HG03045 (cell line): ENCODE results near the gene USP6NL.

Experiments used
- ATAC-seq: cut with Tn5 transposase; IDR thresholded peaks from one replicate; pipeline ENCODE4 v1.9.1; 2021; ENCODE audit warnings: mild to moderate bottlenecking, moderate library complexity; ENCODE audit not compliant: unreplicated experiment

Gene USP6NL

DNA sequence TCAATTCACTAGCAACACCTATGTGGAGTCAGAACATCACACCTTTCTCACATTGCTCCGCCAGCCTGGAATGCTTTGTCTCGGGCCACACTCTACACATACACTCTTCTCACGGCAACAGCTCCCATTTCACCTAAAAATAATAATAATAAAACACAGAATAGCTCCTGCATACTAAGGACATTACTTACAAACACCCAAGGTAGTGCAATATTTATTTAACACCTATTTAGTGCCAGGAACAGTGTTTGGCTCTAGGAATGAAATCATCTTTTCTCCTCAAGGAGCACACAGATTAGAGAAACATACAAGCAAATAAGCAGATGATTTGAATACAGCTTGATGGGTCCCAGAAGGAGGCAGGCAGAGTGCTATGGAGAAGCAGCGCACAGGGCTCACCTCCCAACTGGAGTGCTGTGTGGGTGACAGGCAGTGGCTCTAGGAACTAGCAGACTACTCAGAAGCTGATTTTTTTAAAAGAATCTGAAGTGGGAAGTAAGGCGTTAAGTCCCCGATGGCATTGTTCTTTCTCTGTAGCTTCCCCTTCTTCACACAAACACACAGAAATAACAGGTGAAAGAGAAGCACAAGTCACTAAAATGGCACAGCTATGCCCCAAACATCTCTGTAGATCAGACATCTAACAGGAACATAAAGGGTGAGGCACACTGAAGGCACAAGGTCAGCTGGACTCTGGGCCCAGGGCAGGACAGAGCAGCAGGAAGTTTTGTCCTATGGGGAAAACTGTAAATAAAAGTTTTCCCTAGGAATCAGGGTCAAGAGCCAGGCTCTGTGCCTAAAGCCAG is 16.7 kb downstream of the USP6NL start:
- ATAC-seq: no peak

- no peak for ATAC-seq
Measured at GRCh38 chr10:11593612-11594011, 17.8 kb downstream of the USP6NL start.

GRCh38 chr10:11589738-11590137 is 21.7 kb downstream of the USP6NL start:
- no peak for ATAC-seq

DNA sequence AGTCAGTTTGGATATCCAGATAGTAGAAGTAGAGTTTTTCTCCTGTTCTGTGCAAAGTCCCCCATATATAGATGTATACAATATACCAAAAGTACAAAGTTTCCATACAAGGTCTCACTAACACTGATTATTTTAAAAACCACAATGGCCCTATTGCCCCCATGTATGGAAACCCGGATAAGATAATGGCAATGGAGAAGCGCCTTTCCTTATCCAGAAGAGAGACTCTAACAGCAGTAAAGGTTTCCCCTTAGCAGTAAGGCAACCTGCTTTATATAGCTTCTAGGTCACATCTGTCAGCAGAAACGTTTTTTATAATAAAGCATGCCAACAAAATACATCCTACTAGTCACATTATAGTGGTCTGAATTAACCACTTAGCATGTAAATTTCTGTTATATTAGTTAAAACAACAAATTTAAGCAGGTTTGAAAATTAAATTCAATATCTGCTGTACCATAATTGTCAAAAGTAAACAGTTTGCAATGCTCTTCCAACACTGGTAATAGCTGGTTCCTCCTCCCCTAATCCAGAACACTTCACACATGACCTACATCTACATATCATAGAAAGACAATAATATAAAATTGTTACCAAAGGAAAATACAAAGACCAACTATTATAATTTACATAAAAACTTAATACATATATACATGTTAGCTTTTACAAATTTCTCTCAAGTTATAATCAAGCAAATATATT is 22.4 kb downstream of the USP6NL start:
- no peak for ATAC-seq

DNA sequence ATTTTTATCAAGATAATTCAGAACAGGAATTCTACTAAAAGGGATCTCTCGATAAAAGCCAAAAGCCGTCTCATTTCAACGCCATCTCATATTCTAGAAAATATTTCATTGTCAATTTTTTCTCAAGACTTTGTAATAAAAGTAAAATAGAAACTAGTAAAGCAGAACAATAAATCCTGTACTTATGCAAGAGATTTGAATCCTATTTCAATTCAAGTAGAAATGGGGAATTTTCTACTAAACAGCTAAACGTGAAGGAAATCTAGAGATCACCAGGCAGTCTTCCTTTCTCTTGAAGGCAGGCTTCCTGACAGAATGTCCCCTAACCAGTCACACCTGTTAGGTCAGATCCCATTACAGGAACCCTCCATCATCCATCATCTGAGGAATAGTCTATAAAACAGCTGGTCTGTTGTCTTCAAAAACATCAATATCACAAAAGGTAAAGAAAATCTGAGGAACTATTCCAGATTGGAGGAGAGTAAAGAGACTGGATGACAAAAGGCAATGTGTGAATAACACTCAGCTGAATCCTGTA is 23.7 kb downstream of the USP6NL start:
- ATAC-seq: no peak

- no peak for ATAC-seq
Measured at GRCh38 chr10:11586170-11586569, 25.3 kb downstream of the USP6NL start.

GRCh38 chr10:11581213-11581612 is 30.2 kb downstream of the USP6NL start:
- ATAC-seq: no peak

DNA sequence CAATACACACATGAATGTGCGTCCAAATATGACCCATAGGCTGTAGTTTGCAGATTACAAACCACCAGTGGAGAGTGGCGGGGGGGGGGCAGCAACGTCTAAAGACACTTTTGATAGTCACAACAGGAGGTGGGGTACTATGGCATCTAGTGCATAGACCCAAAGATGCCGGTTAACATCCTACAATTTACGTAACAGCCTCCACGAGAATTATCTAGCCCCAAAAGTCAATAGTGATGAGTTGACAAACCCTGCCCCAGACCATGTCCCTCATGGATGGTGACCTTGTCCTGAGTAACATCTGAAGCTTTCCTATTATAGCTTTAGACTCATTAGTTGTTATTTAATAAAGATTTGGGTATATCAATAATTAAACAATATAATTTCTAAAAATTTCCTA is 31.6 kb downstream of the USP6NL start:
- no peak for ATAC-seq

GRCh38 chr10:11578802-11579255 is 32.6 kb downstream of the USP6NL start:
- ATAC-seq: no peak

- ATAC-seq: no peak
Measured at GRCh38 chr10:11576092-11576809, 35.2 kb downstream of the USP6NL start.

- ATAC-seq: peak; percentile 53
Measured at GRCh38 chr10:11573497-11573896, 38.0 kb downstream of the USP6NL start.

DNA sequence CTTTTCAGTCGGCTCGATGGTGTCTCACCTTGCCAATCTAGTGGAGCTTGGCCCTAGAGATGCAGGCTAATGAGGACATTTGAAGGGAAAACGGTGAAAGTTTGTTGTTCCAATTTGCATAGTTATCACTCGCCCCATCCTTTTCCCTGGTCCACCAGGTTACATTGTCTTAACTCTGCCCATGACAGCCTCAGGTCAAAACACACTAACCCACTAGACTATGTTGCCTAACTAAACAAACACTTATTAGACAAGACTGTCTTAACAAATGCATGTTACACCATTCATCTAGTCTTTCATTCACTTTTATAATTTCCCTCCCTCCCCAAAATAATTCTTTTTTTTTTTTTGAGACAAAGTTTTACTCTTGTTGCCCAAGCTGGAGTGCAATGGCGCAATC is 40.7 kb downstream of the USP6NL start:
- no peak for ATAC-seq

GRCh38 chr10:11569471-11569870 is 42.0 kb downstream of the USP6NL start:
- no peak for ATAC-seq

DNA sequence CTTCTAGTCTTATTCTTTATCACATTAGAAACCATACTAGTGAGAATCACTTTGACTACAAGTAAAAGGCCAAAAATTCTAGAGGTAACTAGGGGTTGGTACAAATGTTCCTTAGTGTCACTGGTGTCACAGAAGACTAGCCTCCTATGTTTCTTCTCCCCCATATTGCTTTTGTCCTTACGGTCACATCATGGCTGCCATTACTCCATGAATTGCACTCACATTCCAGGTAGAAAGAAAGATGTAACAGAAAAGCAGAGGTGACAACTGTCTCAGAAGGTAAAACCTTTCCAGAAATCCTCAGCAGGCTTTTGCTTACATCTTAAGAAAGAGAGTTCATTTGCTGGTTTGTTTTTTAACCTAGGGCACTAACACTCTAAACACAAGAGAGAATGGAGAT is 42.9 kb downstream of the USP6NL start:
- ATAC-seq: no peak

DNA sequence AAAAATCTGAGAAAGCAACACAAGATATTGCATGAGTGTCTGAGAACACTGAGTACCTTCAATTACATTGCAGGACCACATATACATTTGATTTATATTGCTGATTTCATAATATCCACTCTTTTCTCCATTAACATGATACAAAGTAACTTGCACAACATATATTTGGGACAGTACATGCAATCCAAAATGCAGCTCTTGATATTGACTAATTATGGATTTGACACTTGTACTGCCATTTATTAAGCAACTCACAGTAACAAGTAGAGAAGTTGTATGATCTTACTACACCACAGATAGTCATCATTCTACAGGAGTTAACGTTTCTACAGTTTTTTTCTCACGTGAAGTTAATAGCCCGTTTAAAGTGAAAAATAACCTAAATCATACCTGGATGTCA is 46.7 kb downstream of the USP6NL start:
- no peak for ATAC-seq

DNA sequence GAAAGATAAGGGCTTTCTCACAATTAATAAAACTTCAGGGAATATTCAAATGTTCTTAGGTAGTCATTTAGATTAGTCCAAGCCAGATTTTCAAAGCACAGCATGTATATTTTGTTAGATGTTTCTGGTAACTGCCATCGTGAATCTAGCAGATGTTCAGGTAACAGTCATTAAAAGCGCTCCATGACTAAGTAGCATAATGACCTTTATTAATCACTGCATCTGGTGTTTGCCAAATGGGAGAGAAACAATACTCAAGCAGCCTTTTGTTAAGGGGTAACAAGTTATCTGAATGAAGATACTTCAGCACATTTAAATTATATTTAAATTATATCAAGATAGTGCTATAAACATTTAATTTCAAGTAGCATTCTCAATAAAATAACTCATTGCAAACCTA is 47.5 kb downstream of the USP6NL start:
- ATAC-seq: no peak

DNA sequence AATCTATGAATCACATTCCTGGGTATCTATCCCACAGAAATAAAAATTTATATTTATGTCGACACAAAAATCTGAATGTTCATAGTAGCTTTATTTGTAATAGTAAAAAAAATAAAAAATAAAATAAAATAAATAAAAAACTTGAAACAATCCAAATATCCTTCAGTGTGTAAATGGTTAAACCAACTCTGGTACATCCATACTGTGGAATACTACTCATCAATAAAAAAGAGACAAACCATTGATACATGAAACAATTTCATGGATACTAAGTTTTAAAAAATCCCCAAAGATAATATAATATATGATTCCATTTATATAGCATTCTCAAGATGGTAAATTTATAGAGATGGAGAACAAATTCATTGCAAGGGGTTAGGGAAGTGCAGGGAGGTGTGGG is 48.6 kb downstream of the USP6NL start:
- ATAC-seq: no peak

DNA sequence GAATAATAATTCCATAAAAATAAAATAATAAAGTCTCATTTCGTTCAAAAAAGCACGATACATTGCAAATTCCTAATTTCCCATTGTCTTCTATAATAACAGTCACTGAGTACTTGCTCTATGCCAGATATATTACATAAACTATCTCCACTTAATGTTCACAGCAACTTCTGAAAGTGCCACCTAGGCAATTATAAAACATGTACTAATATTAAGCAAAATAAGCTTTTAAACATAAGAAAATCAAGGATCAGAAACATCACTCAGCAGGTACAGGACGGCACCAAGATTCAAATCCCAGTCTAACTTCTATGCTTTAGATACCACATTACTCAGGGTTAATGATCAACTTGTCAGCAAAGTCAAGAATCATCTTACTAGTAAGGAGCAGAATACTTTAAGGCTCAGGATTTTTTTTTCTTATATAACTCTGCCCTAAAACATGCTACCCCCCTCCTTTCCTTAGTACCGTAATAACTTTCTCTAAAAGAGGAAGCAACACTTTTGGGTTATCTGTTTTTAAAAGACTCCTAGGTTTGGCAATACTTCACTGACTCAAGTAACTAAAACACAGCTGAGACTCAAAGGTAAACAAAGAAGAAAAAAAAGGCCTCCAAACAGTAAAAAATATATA is 51.3 kb downstream of the USP6NL start:
- peak; percentile 59 for ATAC-seq

GRCh38 chr10:11557967-11558366 is 53.5 kb downstream of the USP6NL start:
- ATAC-seq: no peak

DNA sequence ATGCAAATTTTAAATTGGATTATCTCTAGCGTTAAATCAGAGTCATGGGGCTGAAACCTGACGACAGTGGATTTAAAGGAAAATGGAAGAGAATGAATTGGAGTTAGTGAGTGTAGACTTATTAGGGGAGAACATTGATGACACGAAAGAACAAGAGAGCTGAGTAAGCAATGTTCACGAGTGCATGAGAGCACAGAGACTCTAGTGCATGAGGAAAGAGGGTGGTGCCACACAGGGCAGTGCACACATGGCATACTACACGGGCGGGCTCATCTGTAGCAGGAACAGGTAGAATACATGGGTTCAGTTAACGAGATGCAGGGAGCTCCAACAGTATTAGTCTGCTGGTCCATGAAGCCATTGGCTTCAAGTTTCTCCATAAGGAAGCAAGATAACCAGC is 53.9 kb downstream of the USP6NL start:
- no peak for ATAC-seq

- no peak for ATAC-seq
Measured at GRCh38 chr10:11555556-11555955, 55.9 kb downstream of the USP6NL start.
